Measurements from ENCODE around the gene IGFL2. TPM values are rescaled to one million over a fixed set of nuclear protein-coding genes. Genes with fewer than 3 reads are reported as not detected.

IGFL2 gene
- total RNA-seq, 2 experiments from 2014 or later = not detected

- intact Hi-C loops (cut with micrococcal nuclease; ENCODE audit: unreplicated experiment) = no loop called here
- no peak for TF ChIP-seq CTCF (conservative IDR thresholded peaks at IDR 0.05; ENCODE audit: low read length)
- TF ChIP-seq EZH2phosphoT487 (IDR thresholded peaks at IDR 0.05; ENCODE audit: borderline replicate concordance, low read depth, low read length) = no peak
- no peak overlapping the region for H3K4me2 ChIP-seq (ENCODE audit: low read length)
- no peaks in the 10 kb centered on the region for H3K4me1 ChIP-seq (ENCODE audit: insufficient read depth, low read length, poor library complexity, severe bottlenecking)
- POLR2A ChIA-PET = no interaction called here
- H4K20me1 ChIP-seq (ENCODE audit: insufficient read depth, low read length) = no peaks in the 10 kb centered on the region
- no peak overlapping the region for H2AFZ ChIP-seq (ENCODE audit: low read length)
- H3K36me3 ChIP-seq (ENCODE audit: insufficient read depth, low read length) = no peaks in the 10 kb centered on the region
- H3K27ac ChIP-seq (ENCODE audit: low read depth, low read length, poor library complexity, severe bottlenecking) = no peak overlapping the region
- no peaks in the 10 kb centered on the region for H3K79me2 ChIP-seq (ENCODE audit: insufficient read depth, low read depth, low read length)
- CTCF ChIA-PET (ENCODE audit: unreplicated experiment) = no interaction called here
- no peak overlapping the region for H3K4me3 ChIP-seq (ENCODE audit: low read depth, low read length, poor library complexity, severe bottlenecking)
- no peak for DNase-seq (ENCODE audit: low spot score)
- no peaks in the 10 kb centered on the region for H3K9me3 ChIP-seq (ENCODE audit: low read length)
- BruUV-seq (replicated peaks) = no TSS peak
- H3K9me2 ChIP-seq (ENCODE audit: insufficient read depth, low read length) = no peaks in the 10 kb centered on the region
Observed at GRCh38 chr19:46209051-46209450, 61.0 kb downstream of the IGFL2 start.

DNA sequence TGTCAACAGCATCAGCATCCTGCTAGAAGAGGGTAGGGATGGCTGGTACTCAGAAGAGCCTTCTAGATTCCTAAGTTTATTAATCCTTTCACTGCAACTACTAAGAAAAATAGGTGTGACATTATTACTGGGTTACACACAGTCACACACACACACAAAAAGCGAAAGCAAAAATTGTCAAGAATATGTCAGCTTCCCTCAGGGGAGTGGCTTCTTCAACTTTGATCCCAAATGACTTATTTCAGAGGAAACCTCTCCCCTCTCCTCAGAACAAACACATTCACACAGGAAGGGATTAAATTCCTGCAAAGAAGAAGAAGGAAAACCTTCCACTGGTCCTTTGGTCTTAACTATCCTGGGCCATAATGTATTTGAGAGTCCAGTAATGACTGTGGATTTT, 61.4 kb downstream of the IGFL2 start:
- TF ChIP-seq EZH2phosphoT487 (IDR thresholded peaks at IDR 0.05; ENCODE audit: borderline replicate concordance, low read depth, low read length) (no peak), CTCF (conservative IDR thresholded peaks at IDR 0.05; ENCODE audit: low read length) (no peak)
- Histone ChIP-seq H3K27ac (ENCODE audit: low read depth, low read length, poor library complexity, severe bottlenecking) (no peak overlapping the region), H4K20me1 (ENCODE audit: insufficient read depth, low read length) (no peaks in the 10 kb centered on the region), H3K4me3 (ENCODE audit: low read depth, low read length, poor library complexity, severe bottlenecking) (no peak overlapping the region), H3K9me2 (ENCODE audit: insufficient read depth, low read length) (no peaks in the 10 kb centered on the region), H3K4me1 (ENCODE audit: insufficient read depth, low read length, poor library complexity, severe bottlenecking) (no peaks in the 10 kb centered on the region), H3K36me3 (ENCODE audit: insufficient read depth, low read length) (no peaks in the 10 kb centered on the region), H2AFZ (ENCODE audit: low read length) (no peak overlapping the region), H3K9me3 (ENCODE audit: low read length) (no peaks in the 10 kb centered on the region), H3K79me2 (ENCODE audit: insufficient read depth, low read depth, low read length) (no peaks in the 10 kb centered on the region), H3K4me2 (ENCODE audit: low read length) (no peak overlapping the region)
- ChIA-PET POLR2A (no interaction called here), CTCF (ENCODE audit: unreplicated experiment) (no interaction called here)
- no peak for DNase-seq (ENCODE audit: low spot score)
- intact Hi-C loops (cut with micrococcal nuclease; ENCODE audit: unreplicated experiment) = no loop called here
- no TSS peak for BruUV-seq (replicated peaks)

GRCh38 chr19:46210669-46211068, 62.6 kb downstream of the IGFL2 start:
- Histone ChIP-seq H3K4me3 (ENCODE audit: low read depth, low read length, poor library complexity, severe bottlenecking) (no peak overlapping the region), H4K20me1 (ENCODE audit: insufficient read depth, low read length) (no peaks in the 10 kb centered on the region), H3K4me2 (ENCODE audit: low read length) (no peak overlapping the region), H3K27ac (ENCODE audit: low read depth, low read length, poor library complexity, severe bottlenecking) (no peak overlapping the region), H3K36me3 (ENCODE audit: insufficient read depth, low read length) (no peaks in the 10 kb centered on the region), H3K9me3 (ENCODE audit: low read length) (no peaks in the 10 kb centered on the region), H3K9me2 (ENCODE audit: insufficient read depth, low read length) (no peaks in the 10 kb centered on the region), H3K79me2 (ENCODE audit: insufficient read depth, low read depth, low read length) (no peaks in the 10 kb centered on the region), H3K4me1 (ENCODE audit: insufficient read depth, low read length, poor library complexity, severe bottlenecking) (no peaks in the 10 kb centered on the region), H2AFZ (ENCODE audit: low read length) (no peak overlapping the region)
- ChIA-PET POLR2A (no interaction called here), CTCF (ENCODE audit: unreplicated experiment) (no interaction called here)
- intact Hi-C loops (cut with micrococcal nuclease; ENCODE audit: unreplicated experiment) = no loop called here
- TF ChIP-seq CTCF (conservative IDR thresholded peaks at IDR 0.05; ENCODE audit: low read length) (no peak), EZH2phosphoT487 (IDR thresholded peaks at IDR 0.05; ENCODE audit: borderline replicate concordance, low read depth, low read length) (no peak)
- no TSS peak for BruUV-seq (replicated peaks)
- DNase-seq (ENCODE audit: low spot score) = no peak

Other genes starting within 250 kb of the IGFL2 start
- 5.2 and 5.3 TPM in 2 replicates for gene MYPOP, start 245.6 kb upstream of the IGFL2 start, total RNA-seq (2014; rRNA removed; shearing (Covaris generic))
- gene MYPOP, start 245.6 kb upstream of the IGFL2 start, total RNA-seq (2022) = 15.6 and 16.1 TPM in 2 replicates
- gene NANOS2, start 233.5 kb upstream of the IGFL2 start, total RNA-seq (2014; rRNA removed; shearing (Covaris generic)) = not detected in 2 replicates
- gene NANOS2, start 233.5 kb upstream of the IGFL2 start, total RNA-seq (2022) = not detected in 2 replicates
- not detected in 2 replicates for gene NOVA2, start 174.4 kb upstream of the IGFL2 start, total RNA-seq (2014; rRNA removed; shearing (Covaris generic))
- gene NOVA2, start 174.4 kb upstream of the IGFL2 start, total RNA-seq (2022) = 0.19 and 0.30 TPM in 2 replicates
- 14.2 and 15.3 TPM in 2 replicates for gene CCDC61, start 152.8 kb upstream of the IGFL2 start, total RNA-seq (2014; rRNA removed; shearing (Covaris generic))
- 20.1 and 23.0 TPM in 2 replicates for gene CCDC61, start 152.8 kb upstream of the IGFL2 start, total RNA-seq (2022)
- not detected in 2 replicates for gene PGLYRP1, start 125.2 kb upstream of the IGFL2 start, total RNA-seq (2014; rRNA removed; shearing (Covaris generic))
- not detected in 2 replicates for gene PGLYRP1, start 125.2 kb upstream of the IGFL2 start, total RNA-seq (2022)
- gene IGFL4, start 107.2 kb upstream of the IGFL2 start, total RNA-seq (2014; rRNA removed; shearing (Covaris generic)) = not detected in 2 replicates
- not detected in 2 replicates for gene IGFL4, start 107.2 kb upstream of the IGFL2 start, total RNA-seq (2022)
- not detected in 2 replicates for gene IGFL3, start 23.6 kb upstream of the IGFL2 start, total RNA-seq (2014; rRNA removed; shearing (Covaris generic))
- not detected in 2 replicates for gene IGFL3, start 23.6 kb upstream of the IGFL2 start, total RNA-seq (2022)
- not detected in 2 replicates for gene IGFL1, start 81.5 kb downstream of the IGFL2 start, total RNA-seq (2014; rRNA removed; shearing (Covaris generic))
- not detected in 2 replicates for gene IGFL1, start 81.5 kb downstream of the IGFL2 start, total RNA-seq (2022)
- not detected in 2 replicates for gene HIF3A, start 148.8 kb downstream of the IGFL2 start, total RNA-seq (2014; rRNA removed; shearing (Covaris generic))
- not detected in 2 replicates for gene HIF3A, start 148.8 kb downstream of the IGFL2 start, total RNA-seq (2022)
- gene PPP5C, start 198.8 kb downstream of the IGFL2 start, total RNA-seq (2014; rRNA removed; shearing (Covaris generic)) = 110 and 118 TPM in 2 replicates
- gene PPP5C, start 198.8 kb downstream of the IGFL2 start, total RNA-seq (2022) = 103 and 105 TPM in 2 replicates

Data from OCI-LY7 (cell line).